ENCODE data around the gene SCAF1.

GRCh38 chr19:49656456-49657109, 14.6 kb downstream of the SCAF1 start:
- TF ChIP-seq CTCF (conservative IDR thresholded peaks at IDR 0.05; ENCODE audit: low read depth, low read length): no peak
- no peak for TF ChIP-seq EZH2 (IDR thresholded peaks at IDR 0.05; ENCODE audit: low read length, unreplicated experiment)

Measured in PC-3 (cell line).